Loucy (cell line): ENCODE results near the gene PHIP.

Experiments
- H2AFZ ChIP-seq: fragments of 200-600 bp; sonication (generic); 2 replicates; pipeline ENCODE4 v1.6.0; 2016; ENCODE audit warnings: antibody characterized with exemption, mild to moderate bottlenecking, low read length, moderate library complexity
- H3F3A ChIP-seq: fragments of 200-600 bp; 2 replicates; pipeline ENCODE4 v1.6.0; 2016; ENCODE audit warnings: antibody characterized with exemption, low read depth, mild to moderate bottlenecking
- H3K27me3 ChIP-seq: fragments of 200-600 bp; sonication (generic); 2 replicates; pipeline ENCODE4 v1.6.1; 2014; ENCODE audit warnings: low read length, mild to moderate bottlenecking; ENCODE audit not compliant: insufficient read depth, poor library complexity, severe bottlenecking
- H3K36me3 ChIP-seq: fragments of 200-600 bp; sonication (generic); 2 replicates; pipeline ENCODE4 v1.6.1; 2016; ENCODE audit warnings: low read length; ENCODE audit not compliant: insufficient read depth
- H3K4me1 ChIP-seq: fragments of 200-600 bp; sonication (generic); 2 replicates; pipeline ENCODE4 v1.5.1; 2014; ENCODE audit warnings: low read length, mild to moderate bottlenecking; ENCODE audit not compliant: insufficient read depth, poor library complexity, severe bottlenecking
- H3K4me2 ChIP-seq: fragments of 200-600 bp; sonication (generic); 2 replicates; pipeline ENCODE4 v1.6.0; 2014; ENCODE audit warnings: antibody characterized with exemption, low read length, low read depth, mild to moderate bottlenecking; ENCODE audit not compliant: poor library complexity, severe bottlenecking
- H3K4me3 ChIP-seq: fragments of 200-600 bp; sonication (generic); 2 replicates; pipeline ENCODE4 v1.5.1; 2014; ENCODE audit warnings: low read length, mild to moderate bottlenecking, mixed read lengths; ENCODE audit not compliant: poor library complexity, severe bottlenecking
- H3K79me2 ChIP-seq: fragments of 200-600 bp; sonication (generic); 2 replicates; pipeline ENCODE4 v1.6.1; 2014; ENCODE audit warnings: low read length; ENCODE audit not compliant: insufficient read depth
- H3K9ac ChIP-seq: fragments of 200-600 bp; sonication (generic); 2 replicates; pipeline ENCODE4 v1.6.0; 2014; ENCODE audit warnings: mild to moderate bottlenecking, low read depth, low read length, moderate library complexity; ENCODE audit not compliant: poor library complexity, severe bottlenecking
- H3K9me2 ChIP-seq: fragments of 200-600 bp; sonication (generic); replicated peaks from 2 replicates; pipeline ENCODE4 v1.6.1; 2016; ENCODE audit warnings: low read depth, low read length, mixed read lengths
- H3K9me3 ChIP-seq: fragments of 200-600 bp; sonication (generic); 2 replicates; pipeline ENCODE4 v1.6.1; 2014; ENCODE audit warnings: mild to moderate bottlenecking, antibody characterized with exemption, low read length, low read depth; ENCODE audit not compliant: insufficient read depth
- H4K20me1 ChIP-seq: fragments of 200-600 bp; sonication (generic); 2 replicates; pipeline ENCODE4 v1.6.0; 2014; ENCODE audit warnings: antibody characterized with exemption, low read length, mild to moderate bottlenecking; ENCODE audit not compliant: insufficient read depth, poor library complexity, severe bottlenecking
- CTCF ChIP-seq: fragments of 200-600 bp; sonication (generic); conservative IDR thresholded peaks from 2 replicates; pipeline ENCODE4 v1.5.1; 2014; ENCODE audit warnings: mild to moderate bottlenecking, antibody characterized with exemption, low read length
- EZH2phosphoT487 ChIP-seq: fragments of 200-600 bp; IDR thresholded peaks from 2 replicates; pipeline ENCODE4 v1.6.1; 2018; ENCODE audit warnings: antibody characterized with exemption, mild to moderate bottlenecking, moderate library complexity, borderline replicate concordance

Gene PHIP

GRCh38 chr6:79064635-79065034, 13.4 kb downstream of the PHIP start:
- H3K79me2 ChIP-seq, result peaks cover 91% of the 10 kb centered on the region

GRCh38 chr6:79062708-79063107, 15.3 kb downstream of the PHIP start:
- Histone ChIP-seq H3K9me2 (no peaks in the 10 kb centered on the region), H3K9me3 (no peaks in the 10 kb centered on the region), H3K4me2 (no peak overlapping the region), H3F3A (no peaks in the 10 kb centered on the region), H3K36me3 (peaks cover 34% of the 10 kb centered on the region), H2AFZ (no peak overlapping the region), H3K27me3 (no peaks in the 10 kb centered on the region), H3K4me3 (no peak overlapping the region), H3K9ac (no peak overlapping the region), H3K4me1 (peaks cover 4% of the 10 kb centered on the region), H4K20me1 (peaks cover 80% of the 10 kb centered on the region), H3K79me2 (peaks cover 88% of the 10 kb centered on the region)
- TF ChIP-seq CTCF (no peak), EZH2phosphoT487 (no peak)

More at GRCh38 chr6:79064635-79065034, 13.4 kb downstream of the PHIP start:
- H2AFZ ChIP-seq, result no peak overlapping the region
- no peaks in the 10 kb centered on the region for H3K9me2 ChIP-seq
- no peak for TF ChIP-seq EZH2phosphoT487
- no peak for TF ChIP-seq CTCF
- H3K4me2 ChIP-seq, result no peak overlapping the region
- peaks cover 16% of the 10 kb centered on the region for H3K36me3 ChIP-seq
- H3K27me3 ChIP-seq, result no peaks in the 10 kb centered on the region
- no peak overlapping the region for H3K9ac ChIP-seq
- H3K9me3 ChIP-seq, result no peaks in the 10 kb centered on the region
- peaks cover 81% of the 10 kb centered on the region for H4K20me1 ChIP-seq
- no peaks in the 10 kb centered on the region for H3F3A ChIP-seq
- peaks cover 6% of the 10 kb centered on the region for H3K4me1 ChIP-seq
- no peak overlapping the region for H3K4me3 ChIP-seq

- Histone ChIP-seq H2AFZ (no peak overlapping the region), H4K20me1 (peaks cover 71% of the 10 kb centered on the region), H3K4me3 (no peak overlapping the region), H3K79me2 (peaks cover 83% of the 10 kb centered on the region), H3K4me1 (peaks cover 15% of the 10 kb centered on the region), H3F3A (no peaks in the 10 kb centered on the region), H3K9me2 (no peaks in the 10 kb centered on the region), H3K27me3 (no peaks in the 10 kb centered on the region), H3K9ac (no peak overlapping the region), H3K36me3 (peaks cover 69% of the 10 kb centered on the region), H3K9me3 (peaks cover 2% of the 10 kb centered on the region; the same call in 1 of the 2 replicates), H3K4me2 (no peak overlapping the region)
- TF ChIP-seq CTCF (no peak), EZH2phosphoT487 (no peak)
Measured at GRCh38 chr6:79057746-79058145, 20.3 kb downstream of the PHIP start.
